CD1c-positive myeloid dendritic cell (primary cell): ENCODE measurements around the gene ZBTB7B.
A peak's percentile ranks its signal among the peaks of the same experiment; 100 is the strongest.

Experiments
- DNase-seq: peaks from one replicate; pipeline ENCODE4 v3.0.0-alpha.2; 2016; ENCODE audit errors: extremely low spot score

Gene ZBTB7B

DNA sequence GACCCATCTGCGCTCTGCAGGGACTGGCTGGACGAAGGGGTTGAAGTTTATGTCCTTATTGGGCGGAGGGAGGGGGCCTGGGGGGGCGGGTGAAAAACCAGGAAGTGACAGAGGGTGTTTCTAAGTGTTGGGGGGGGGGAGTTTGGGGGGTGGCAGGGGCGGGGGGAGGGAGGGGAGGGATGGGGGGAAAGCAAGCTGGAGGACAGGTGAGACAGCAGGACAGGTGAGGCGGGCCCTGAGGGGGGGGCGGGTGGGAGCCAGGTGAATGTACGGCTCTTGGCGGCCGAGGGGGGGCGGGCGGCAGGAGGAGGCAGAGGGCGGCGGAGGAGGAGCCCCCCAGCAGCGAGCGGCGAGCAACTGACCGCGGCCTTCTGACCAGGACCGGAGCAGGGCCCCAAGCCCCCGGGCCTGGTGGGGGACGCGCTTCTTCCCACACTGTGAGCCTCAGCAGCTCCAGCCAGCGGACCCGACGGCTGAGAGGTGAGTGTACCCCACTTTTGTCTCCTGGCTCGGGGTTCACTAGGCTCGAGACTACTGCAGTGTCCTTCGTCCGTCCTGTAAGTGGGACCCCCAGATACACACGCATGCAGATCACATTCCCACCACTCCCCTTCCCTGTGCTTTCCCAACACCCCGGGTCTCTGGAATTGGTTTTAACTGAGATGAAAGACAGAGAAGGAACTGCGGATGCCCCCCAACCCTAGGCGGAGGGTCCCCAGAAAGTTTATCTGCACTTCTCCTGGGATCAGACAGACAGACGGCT is at the start of gene ZBTB7B:
TSS of gene ZBTB7B (plus strand) at position 339 of the 763 bp plus-strand sequence. CDS start 11,859 bp downstream, outside the sequence.
- DNase-seq = no peak

DNA sequence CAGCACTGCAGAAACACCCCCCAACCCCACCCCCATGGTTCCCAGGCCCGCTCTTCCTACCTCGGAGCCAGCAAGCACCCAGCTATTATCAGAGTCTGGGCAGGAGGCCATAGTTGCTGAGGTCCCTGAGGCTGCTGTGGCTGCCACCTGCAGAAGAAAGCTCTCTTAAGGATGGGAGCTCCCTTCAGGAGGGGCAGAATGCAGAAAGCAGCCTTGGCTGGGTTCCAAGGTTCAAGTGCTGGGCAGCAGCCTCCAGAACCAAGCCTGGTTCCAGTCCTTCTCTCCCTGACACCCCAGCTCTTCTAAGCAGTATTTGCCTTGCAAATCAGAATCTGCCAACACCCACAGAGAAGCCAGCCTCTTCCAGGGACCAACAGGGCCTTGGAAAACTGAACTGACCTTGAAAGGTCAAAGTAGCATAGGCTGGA is 49.0 kb upstream of the ZBTB7B start:
- DNase-seq = no peak

DNA sequence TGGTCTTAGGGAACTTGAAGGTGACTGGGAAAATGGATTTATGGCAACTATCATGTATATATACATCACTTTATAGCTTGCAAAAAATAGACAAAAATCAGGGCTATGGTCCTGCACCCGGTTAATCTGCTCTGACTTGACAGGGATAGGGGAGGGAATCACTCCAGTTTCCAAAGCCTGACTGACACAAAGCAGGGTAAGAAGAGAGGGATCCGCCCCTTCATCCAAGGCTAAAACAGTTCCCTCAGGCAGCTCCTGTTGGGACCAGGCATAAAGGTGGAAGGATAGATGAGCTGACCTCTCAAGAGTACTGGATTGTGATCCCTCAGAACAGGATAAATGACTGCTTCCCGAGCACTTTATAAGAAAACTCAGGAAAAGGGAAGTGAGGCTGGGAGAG is 48.1 kb upstream of the ZBTB7B start:
- no peak for DNase-seq

DNA sequence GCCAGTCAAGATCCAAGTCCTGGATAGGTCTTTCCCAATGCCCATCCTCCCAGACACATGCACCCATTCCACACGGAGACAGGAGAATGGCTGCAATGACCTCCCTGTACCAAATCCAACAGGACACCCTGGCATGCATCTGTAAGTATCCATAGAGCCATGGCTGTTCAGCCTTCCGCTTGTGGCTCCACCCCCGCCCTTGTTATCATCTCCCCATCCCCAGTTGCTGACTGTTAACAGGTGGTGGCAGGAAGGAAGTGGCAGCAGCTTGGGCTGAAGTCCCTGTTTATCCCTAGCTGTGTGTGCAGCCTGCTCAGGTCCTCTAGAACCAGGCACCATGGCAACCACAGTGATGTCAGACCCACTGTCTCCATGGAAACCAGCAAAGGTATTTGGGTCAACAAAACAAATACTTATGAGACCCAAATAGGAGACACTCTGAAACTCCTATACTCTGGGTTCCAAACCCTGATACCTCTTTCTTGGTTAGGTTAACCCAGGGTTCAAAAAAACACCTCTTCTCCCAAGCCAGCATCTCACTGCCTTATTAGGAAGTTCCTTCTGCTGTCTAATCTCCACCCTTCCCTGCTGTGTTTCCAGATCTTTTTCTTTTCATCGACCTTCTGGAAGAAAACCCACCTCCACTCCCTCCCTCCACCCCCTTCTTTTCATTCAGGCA is 47.4 kb upstream of the ZBTB7B start:
- peak; percentile 83 for DNase-seq

DNA sequence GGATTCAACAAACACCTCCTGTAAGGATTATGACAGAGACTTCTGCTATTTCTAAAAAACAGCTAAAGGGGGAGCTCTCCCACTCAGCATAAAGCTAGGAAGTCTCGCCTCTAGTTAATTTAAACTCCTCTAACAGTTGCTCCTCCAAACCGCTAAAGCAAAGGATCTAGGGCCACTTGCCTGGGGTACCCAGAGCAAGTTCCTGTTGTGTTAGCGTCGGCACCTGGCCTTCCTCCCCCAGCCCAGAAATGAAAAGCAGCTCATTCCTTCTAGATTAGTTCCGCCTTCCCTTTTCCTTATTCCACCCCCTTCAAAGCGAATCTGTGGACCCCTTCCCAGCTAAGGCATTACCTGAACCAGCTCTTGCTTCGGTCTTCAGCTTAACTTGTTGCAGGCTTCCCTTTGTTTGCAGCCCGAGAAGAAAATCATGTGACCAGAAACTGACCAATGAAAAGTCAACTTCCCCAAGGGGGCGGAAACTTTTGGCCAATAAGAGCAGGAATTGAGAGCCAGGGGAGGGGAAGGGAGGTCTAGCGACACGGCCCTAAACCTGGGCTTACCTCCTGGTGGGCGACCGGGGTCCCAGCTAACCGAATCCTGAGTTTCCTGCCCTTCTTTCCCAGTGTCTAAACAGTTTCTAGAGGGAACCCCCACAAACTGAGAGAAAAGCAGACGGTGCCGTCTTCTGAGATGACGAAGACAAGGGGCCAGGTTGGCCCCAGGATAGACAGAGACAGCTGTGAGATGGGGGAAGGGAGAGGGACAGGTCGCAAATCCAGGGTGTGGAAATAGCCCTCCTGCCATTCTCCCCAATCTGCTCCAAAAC is 46.7 kb upstream of the ZBTB7B start, which contains the start of gene PBXIP1:
TSS of gene PBXIP1 (minus strand) at position 382 of the 826 bp plus-strand sequence. CDS start 2,378 bp downstream, outside the sequence.
- DNase-seq = peak; percentile 94

DNA sequence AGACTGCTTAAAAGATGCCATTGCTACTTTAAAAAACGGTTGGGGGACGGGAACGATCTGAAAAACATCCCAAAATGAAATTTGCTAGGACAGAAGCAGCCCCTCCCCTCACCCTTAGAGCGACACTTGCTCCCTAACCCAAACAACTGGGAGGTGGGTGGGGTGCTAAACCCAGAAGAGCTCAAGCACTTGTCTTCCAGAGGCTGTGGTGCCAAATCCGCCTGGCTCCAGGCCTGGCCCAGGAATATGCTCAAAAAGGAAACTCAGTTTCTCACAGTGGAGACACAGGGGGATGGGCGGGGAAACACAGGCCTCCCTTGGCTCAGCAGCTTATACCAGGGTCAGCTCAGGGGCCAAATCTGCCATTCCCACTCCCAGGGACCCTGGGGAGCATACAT is 46.1 kb upstream of the ZBTB7B start:
- no peak for DNase-seq

DNA sequence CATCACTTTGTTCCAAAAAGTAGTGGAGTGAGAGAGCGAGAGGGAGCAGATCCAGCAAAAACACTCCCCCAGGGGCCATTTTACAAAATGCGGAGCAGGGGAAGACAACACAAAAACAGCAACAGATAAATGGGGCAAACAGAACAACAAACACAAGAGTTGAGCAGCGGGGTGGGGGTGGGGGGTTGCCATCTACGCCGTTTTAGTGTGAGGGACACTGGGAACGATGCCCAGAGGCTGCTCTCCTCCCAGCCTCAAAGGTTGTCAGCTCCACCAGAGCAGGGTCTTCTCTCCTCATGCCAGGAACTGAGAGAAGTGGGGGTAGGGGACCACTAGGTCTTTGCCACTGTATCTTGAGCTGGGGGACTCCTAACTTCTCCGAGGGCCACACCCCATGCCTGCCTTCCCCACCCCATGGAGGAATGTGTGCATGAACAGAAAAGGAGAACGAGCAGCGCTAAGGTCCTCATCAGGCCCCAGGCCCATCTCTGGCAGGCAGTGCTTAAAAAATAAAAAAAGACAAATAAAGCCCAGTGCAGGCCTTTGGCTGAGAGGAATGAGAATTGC is 45.4 kb upstream of the ZBTB7B start:
- DNase-seq = no peak

DNA sequence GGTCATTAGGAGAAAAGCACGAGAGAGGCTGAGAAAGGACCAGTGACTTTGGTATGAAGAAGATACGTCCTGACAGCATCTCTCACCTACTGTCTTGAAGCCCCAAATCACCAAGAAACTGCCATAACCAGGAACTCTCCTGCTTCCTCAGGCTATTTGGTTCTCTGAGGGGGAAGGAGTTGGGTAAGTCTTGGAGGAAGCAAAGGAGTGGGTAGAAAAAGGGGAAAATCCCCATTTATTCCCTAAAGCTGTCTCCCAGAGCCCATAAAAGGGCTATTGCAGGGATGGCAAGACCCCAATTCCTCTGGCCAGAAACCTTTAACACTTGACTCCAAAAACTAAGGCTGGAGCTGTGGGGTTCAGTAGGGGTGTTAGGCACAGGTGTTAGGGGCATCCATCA is 44.6 kb upstream of the ZBTB7B start:
- no peak for DNase-seq

DNA sequence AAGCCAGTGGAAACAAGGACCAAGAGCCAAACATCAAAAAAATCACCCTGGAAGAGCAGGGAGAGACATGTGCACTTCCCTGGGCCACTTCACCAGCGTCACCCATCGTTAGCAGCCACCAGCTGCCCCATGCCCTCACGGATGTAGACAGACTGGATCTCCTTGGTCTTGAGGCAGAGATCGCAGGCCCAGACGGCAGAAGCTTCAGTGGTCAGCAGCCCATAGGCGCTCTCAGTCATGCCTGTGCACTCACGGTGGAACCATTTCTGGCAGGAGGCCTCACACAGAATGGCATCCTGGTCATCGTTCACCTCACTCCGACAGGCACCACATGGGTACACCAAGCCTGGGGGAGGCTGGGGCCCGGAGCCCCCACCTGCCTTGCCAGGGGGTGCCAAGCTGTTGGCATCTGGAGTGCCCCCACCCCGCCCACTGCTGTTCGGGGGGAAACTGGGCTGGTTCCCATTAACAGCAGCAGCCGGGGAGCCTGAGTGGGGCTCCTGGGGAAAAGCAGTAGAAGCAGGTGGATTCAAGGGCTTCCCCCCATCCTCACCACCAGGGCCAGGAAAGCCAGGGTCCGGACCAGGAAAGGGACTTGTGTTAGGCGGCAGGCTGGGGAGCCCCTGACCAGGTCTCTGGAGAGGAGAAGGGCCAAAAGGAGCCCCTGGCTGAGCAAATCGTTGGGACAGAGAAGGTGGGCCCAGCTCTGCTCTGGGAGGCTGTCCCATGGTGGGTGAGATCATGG is 43.7 kb upstream of the ZBTB7B start:
- no peak for DNase-seq

DNA sequence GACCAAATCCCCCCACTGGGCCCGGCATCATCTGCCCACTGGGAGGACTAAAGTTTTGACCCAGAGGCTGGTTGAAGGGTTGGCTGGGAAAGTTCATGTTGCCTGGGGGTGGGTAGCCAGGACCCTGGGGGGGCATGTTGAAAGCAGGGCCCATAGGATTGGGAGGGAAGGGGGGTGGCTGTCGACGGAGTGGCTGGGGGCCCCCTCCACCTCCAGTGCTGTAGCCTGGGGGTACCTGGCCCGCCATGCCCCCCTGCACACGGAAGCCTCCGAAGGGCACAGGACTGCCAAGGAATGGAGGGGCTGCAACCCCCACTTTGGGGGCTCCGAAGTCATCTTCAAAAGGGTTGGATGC is 43.2 kb upstream of the ZBTB7B start:
- DNase-seq = no peak

DNA sequence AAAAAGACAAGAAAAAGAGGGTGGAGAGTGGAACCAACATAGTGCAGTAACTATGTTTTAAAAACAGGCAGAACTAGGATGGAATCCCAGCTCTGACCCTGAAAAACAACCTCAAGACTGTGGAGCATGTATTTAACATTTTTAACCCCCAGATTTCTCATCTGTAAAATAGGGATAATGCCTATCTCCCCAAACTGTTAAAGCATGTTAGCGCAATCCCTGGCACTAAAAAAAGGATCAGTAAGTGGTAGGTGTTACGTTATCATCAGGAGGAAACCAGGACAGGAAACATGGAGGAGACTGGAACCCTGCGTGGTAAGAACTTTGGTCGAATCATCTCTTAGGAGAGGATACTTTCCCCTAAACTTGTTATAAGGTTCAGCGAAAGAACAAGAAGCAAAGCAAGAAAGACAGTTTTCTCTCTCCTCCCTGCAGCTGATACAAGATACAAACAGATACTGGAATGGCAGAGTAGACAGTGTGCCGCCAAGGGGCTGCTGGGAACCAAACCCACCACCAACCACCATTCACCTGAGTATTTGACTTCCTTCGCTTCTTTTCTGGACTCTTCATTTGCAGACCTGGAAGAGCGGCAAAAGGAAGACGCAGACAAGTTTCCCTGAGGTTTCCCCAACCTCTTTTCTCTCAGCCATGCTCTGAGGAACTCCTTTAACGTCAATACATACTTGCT is 42.0 kb upstream of the ZBTB7B start:
- no peak for DNase-seq

DNA sequence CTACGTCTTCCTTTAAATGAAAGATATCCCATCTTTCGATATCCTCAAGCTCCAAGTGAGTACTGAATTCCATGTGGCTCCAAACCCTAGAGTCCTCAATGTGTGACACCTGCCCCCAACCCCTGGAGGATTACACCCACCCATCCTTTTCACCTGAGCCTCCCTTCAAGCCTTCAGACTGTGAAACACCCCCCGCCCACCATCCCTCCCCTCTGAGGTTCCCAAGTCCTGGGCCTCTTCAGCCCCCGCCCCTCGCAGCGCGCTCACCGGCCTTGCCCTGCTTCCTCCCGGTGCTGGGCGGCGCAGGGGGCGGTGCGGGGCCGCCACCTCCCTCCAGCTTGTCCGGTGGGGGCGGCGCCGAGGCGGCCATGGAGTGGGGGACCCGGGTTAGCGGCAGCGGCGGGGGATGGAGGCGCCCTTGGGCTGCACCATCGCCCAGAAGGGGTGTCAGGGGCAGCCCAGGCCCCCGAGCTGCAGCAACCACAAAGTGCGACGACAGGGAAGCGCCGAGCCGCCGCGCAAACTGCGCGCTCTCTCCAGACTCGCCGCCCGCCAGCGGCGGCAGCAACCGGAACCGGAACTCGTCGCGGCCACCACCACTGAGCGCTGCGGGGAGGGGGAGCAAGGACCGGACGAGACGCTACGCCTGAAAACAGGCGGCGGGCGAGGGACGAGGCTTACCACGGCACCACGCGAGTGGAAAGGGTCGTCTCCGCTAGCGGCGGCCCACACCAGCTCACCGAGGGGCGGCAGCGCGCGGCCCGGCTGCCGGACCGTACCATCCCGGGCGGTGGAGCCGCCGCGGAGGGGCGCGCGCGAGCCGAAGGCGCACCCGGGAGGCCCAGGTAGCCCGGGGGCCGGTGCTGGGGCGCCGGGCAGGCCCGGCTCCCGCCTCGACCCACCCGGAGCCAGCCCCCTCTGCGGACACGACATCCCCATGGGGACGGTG is 41.1 kb upstream of the ZBTB7B start, which contains the start of gene PYGO2:
TSS of gene PYGO2 (minus strand) at position 576 of the 949 bp plus-strand sequence. CDS start at position 370, 206 bp downstream.
- peak; percentile 81 for DNase-seq

DNA sequence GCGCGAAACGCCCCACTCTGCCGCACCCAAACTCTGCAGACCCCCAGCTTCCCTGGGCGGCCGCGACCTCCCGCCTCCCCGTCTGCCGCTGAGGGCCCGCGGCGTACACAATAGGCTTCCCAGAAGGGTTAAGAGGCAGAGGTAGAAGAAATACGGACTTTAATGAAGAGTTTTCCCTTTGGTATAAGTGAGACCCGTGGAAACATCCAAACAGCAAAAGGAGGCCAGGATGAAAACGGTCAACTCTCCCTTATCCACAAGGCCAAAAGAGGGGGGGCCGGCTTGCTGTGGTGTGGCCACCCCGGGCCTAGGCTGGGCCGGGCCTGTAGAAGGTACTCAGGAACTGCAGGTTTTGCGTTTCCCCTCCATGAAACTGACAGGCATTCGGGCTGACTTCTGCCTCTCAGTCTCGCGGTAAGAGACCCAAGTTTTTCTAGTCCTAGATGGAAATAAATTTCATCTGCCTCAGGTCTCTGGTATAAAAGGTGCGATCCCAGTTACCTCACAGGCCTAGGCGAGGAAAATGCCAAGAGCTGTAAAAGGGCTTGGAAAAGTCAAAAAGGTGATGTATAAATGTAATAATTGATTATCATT is 40.3 kb upstream of the ZBTB7B start:
- no peak for DNase-seq

DNA sequence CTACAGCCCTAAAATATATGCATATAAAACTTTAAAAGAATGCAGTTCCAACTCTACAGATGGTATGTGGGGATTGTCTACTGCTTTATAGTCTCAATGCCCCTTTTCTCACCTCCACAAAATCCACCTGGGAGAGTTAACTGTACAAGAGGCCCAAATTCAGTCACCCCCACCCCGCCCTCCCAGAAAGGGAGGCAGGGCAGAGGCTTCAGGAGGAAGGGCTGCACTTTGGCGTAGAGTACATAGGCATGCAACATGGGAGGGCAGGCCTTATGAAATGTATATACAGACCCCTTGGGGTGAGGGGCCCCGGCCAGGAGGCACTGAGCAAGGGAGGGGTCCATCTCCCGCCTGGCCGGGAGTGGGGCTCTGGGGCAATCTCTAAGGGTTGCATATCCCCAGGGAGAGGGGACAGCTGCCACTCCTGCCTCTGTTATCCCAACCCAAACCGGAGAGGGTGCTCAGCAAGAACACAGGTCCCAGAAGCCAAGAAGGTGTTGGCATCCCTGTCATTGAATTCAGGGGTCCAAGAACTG is 39.7 kb upstream of the ZBTB7B start:
- no peak for DNase-seq

DNA sequence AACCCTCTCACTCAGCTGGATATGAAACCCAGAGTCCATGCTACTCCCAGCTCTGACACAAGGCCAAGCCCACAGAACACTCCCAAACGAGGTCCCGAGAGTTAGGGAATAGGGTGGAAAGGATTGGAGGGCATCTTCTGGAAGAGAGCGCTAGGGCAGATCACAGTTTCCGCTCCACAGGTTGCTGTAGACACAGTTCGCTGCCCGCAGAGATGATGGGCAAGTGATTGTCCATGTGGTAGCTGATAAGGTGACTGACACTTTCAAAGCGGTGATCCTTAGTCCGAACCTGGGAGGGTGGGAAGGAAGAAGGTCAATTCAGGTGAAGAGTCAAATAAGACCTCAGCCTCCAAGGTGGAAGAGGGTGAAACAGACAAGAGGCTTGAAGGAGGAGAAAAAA is 39.0 kb upstream of the ZBTB7B start:
- DNase-seq = no peak

DNA sequence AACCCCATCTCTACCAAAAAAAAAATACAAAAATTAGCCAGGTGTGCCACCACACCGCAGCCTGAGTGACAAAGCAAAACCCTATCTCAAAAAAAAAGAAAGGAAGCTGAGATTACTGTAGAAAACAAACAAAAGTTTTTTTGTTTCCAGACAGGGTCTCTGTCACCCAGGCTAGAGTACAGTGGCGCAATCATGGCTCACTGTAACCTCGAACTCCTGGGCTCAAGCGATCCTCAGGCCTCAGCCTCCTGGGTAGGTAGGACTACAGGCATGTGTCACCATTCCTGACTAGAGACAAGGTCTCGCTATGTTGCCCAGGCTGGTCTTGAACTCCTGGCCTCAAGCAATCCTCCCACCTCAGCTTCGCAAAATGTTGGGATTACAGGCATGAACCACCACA is 38.2 kb upstream of the ZBTB7B start:
- DNase-seq = no peak

DNA sequence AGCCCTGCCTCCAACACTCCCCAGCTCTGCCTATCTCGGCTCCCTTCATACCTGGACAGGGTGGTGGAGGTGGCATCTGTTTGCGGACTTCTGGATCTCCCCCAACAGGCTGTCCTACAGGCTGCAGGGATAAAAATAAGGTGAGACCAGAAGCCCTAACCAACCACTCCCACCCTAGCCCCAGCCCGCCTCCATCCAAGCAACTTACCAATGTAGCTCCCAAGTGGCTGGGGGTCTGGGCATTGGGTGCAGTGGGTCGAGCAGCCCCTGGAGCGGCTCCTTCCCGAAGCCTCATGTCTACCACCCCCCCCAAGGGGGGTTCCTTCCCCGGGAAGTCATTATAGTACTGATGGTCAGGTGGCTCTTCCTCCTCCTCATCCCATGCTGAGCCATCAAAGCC is 36.5 kb upstream of the ZBTB7B start:
- no peak for DNase-seq

DNA sequence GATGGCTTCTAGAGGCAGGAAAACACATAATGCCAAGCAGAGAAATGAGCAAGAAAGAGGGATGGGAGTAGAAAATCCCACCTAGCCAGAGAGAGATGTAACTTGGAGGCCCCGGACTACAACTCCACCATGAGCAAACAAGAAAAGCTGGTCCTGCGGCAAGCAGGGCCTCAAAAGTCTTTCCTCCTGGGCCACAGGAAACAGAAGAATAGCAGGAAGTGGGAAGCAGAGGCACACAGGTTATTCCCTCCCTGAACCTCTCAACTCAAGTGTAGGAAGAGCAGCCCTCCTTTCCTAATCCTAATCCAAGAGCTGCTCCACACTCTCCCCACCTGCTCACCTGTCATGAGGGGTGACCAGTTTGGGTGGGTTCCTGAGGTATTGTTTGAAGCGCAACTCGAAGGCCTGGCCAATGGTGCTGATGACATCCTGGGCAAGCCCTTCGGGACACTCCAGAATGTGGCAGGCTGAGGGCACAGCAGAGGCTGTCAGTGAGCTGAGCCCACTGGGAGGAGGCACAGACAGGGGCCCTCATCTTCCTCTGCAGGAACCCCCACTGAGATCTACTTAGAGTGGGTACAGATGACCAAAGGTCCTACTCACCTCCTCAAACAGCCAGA is 35.2 kb upstream of the ZBTB7B start:
- DNase-seq = no peak
